NCI-H82 treated with DMSO at 0.1 percent for 48 hours (cell line): Measurements from ENCODE around the gene POLQ.
"Not testable (repeated sequence)": the region's sequence is repeated elsewhere in the genome, so short reads cannot be mapped to it uniquely, and the experiment has no call there.

Experiments used
- DNase-seq: peaks from one replicate; lab custom pipeline; 2025; ENCODE audit not compliant: unreplicated experiment; lab: John Stamatoyannopoulos, UW

Gene POLQ

GRCh38 chr3:121514496-121514895 is 31.3 kb downstream of the POLQ start:
- no peak for DNase-seq

GRCh38 chr3:121508389-121508788 is 37.4 kb downstream of the POLQ start:
- no peak for DNase-seq

- DNase-seq, result no peak
Observed at GRCh38 chr3:121505256-121505655, 40.5 kb downstream of the POLQ start.

- DNase-seq, result no peak
Observed at GRCh38 chr3:121504618-121505017, 41.2 kb downstream of the POLQ start.

- no peak for DNase-seq
Observed at GRCh38 chr3:121496786-121497185, 49.0 kb downstream of the POLQ start.

- no peak for DNase-seq
Observed at GRCh38 chr3:121493431-121493830, 52.4 kb downstream of the POLQ start.

DNA sequence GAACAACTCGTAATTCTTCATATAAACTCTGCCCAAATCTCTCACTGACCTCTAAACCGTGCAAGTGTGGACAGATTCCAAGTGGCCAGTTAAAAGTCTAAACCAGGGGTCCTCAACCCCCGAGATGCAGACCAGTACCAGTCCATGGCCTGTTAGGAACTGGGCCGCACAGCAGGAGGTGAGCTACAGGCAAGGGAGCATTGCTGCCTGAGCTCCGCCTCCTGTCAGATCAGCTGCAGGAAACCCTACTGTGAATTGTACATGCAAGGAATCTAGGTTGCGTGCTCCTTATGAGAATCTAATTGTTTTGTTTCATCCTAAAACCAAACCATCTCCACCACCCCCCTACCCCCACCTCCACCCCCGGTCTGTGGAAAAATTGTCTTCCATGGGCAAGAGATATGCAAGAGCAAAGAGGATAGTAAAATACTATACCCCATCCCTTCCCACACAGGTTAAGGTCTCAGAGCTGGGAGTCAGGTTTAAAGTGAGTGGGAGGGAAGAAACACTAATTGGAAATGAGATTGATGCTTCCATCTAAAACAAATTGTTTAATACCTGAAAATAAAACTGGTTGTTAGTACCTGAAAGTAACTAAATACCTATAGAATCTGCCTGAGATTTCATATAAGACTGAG is 54.0 kb downstream of the POLQ start:
- no peak for DNase-seq

GRCh38 chr3:121490161-121490560 is 55.6 kb downstream of the POLQ start:
- no peak for DNase-seq

GRCh38 chr3:121488628-121489027 is 57.2 kb downstream of the POLQ start:
- no peak for DNase-seq

- DNase-seq, result no peak
Observed at GRCh38 chr3:121483290-121483689, 62.5 kb downstream of the POLQ start.

DNA sequence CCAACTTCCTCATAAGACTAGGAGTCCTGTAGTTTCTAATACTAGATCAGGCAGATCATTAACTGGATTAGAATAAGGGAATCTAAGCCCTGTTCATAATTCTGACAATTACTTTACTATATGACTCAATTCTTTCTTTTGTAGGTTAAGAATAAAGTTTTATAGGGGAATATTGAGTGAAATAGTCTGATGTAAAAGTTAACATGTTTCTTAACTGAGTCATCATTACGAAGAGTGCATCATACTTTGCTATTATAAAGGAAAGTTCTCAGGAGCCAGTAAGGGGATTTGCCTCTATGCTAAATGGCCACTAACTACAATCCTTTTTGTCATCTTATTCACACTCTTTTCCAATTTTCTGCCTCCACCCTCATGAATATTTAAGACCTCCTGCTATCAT is 63.1 kb downstream of the POLQ start:
- no peak for DNase-seq

- DNase-seq, result no peak
Observed at GRCh38 chr3:121481106-121481880, 64.5 kb downstream of the POLQ start.

- no peak for DNase-seq
Observed at GRCh38 chr3:121477589-121477988, 68.2 kb downstream of the POLQ start.

- no peak for DNase-seq
Observed at GRCh38 chr3:121473001-121473400, 72.8 kb downstream of the POLQ start.

- DNase-seq, result no peak
Observed at GRCh38 chr3:121467085-121467484, 78.7 kb downstream of the POLQ start.

- no peak for DNase-seq
Observed at GRCh38 chr3:121463745-121464144, 82.0 kb downstream of the POLQ start.

GRCh38 chr3:121462565-121462964 is 83.2 kb downstream of the POLQ start:
- no peak for DNase-seq

DNA sequence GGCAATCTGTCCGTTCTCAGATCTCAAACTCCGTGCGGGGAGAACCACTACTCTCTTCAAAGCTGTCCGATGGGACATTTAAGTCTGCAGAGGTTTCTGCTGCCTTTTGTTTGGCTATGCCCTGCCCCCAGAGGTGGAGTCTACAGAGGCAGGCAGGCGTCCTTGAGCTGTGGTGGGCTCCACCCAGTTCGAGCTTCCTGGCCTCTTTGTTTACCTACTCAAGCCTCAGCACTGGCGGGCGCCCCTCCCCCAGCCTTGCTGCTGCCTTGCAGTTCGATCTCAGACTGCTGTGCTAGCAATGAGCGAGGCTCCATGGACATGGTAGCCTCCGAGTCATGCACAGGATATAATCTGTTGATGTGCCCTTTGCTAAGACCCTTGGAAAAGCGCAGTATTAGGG is 94.0 kb downstream of the POLQ start:
- not testable (repeated sequence) for DNase-seq

GRCh38 chr3:121443456-121443855 is 102.3 kb downstream of the POLQ start:
- no peak for DNase-seq

DNA sequence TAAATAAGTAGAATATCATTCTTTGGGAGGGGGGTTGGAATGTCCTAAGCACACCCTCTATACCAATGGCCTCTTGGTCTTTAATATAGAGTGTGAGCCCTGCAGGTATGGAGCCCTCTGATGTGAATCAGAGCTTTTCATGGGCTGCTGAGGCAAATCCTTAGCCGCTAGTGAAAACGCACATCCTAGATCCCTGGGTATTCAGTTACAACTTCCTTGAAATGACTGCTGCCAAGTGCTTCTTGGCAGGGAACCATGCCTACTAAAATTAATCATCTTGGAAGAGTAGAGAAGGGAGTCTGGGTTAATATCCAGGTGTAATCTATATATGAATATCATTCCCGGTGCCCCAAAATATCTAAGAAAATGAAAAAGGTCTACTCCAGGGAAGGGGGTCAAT is 109.1 kb downstream of the POLQ start:
- no peak for DNase-seq

- DNase-seq, result no peak
Observed at GRCh38 chr3:121436074-121436473, 109.7 kb downstream of the POLQ start.

- DNase-seq, result no peak
Observed at GRCh38 chr3:121431726-121432517, 113.9 kb downstream of the POLQ start.
